ENCODE measurements around the gene TAF10. TPM values are rescaled to one million over a fixed set of nuclear protein-coding genes. Genes with fewer than 3 reads are reported as not detected.

TAF10 gene
- total RNA-seq, 1 experiment from 2014 or later, result 111 TPM

GRCh38 chr11:6604790-6605189 is 7.2 kb downstream of the TAF10 start:
- Histone ChIP-seq H3K36me3 (peaks cover 78% of the 10 kb centered on the region), H3K27me3 (no peaks in the 10 kb centered on the region), H3K9me3 (no peaks in the 10 kb centered on the region), H3K4me3 (peak overlapping the region; percentile 100)
- no peak for DNase-seq

GRCh38 chr11:6604081-6604626 is 7.9 kb downstream of the TAF10 start:
- Histone ChIP-seq H3K9me3 (no peaks in the 10 kb centered on the region), H3K4me3 (peak overlapping the region; percentile 100), H3K36me3 (peaks cover 78% of the 10 kb centered on the region), H3K27me3 (no peaks in the 10 kb centered on the region)
- DNase-seq, result peak; percentile 30

GRCh38 chr11:6603287-6604080 is 8.5 kb downstream of the TAF10 start, which contains the start of the genes ILK and RRP8:
TSS of gene ILK (plus strand) at chr11:6603774. CDS start at chr11:6604272, 498 bp downstream.
TSS of gene RRP8 (minus strand) at chr11:6603616. CDS start at chr11:6603502, 114 bp downstream.
- Histone ChIP-seq H3K36me3 (peaks cover 77% of the 10 kb centered on the region), H3K27me3 (no peaks in the 10 kb centered on the region), H3K4me3 (peak within 1 kb of the TSS; percentile 100), H3K9me3 (no peaks in the 10 kb centered on the region)
- DNase-seq, result peak; percentile 89

GRCh38 chr11:6602096-6602940 is 9.7 kb downstream of the TAF10 start:
- peak overlapping the region; percentile 100 for H3K4me3 ChIP-seq
- peaks cover 72% of the 10 kb centered on the region for H3K36me3 ChIP-seq
- H3K27me3 ChIP-seq, result no peaks in the 10 kb centered on the region
- no peak for DNase-seq
- H3K9me3 ChIP-seq, result no peaks in the 10 kb centered on the region

GRCh38 chr11:6601041-6601461 is 11.0 kb downstream of the TAF10 start:
- H3K4me3 ChIP-seq, result no peak overlapping the region
- H3K27me3 ChIP-seq, result no peaks in the 10 kb centered on the region
- DNase-seq, result no peak
- no peaks in the 10 kb centered on the region for H3K9me3 ChIP-seq
- peaks cover 69% of the 10 kb centered on the region for H3K36me3 ChIP-seq

GRCh38 chr11:6599881-6600390 is 12.1 kb downstream of the TAF10 start:
- peaks cover 71% of the 10 kb centered on the region for H3K36me3 ChIP-seq
- no peak for DNase-seq

GRCh38 chr11:6599449-6599848 is 12.6 kb downstream of the TAF10 start:
- Histone ChIP-seq H3K27me3 (no peaks in the 10 kb centered on the region), H3K36me3 (peaks cover 70% of the 10 kb centered on the region), H3K9me3 (no peaks in the 10 kb centered on the region), H3K4me3 (no peak overlapping the region)
- DNase-seq, result no peak

More at GRCh38 chr11:6599881-6600390, 12.1 kb downstream of the TAF10 start:
- H3K4me3 ChIP-seq, result no peak overlapping the region
- H3K27me3 ChIP-seq, result no peaks in the 10 kb centered on the region
- H3K9me3 ChIP-seq, result no peaks in the 10 kb centered on the region

- Histone ChIP-seq H3K4me3 (no peak overlapping the region), H3K36me3 (peaks cover 77% of the 10 kb centered on the region), H3K27me3 (no peaks in the 10 kb centered on the region), H3K9me3 (no peaks in the 10 kb centered on the region)
- DNase-seq, result no peak
Observed at GRCh38 chr11:6598555-6598954, 13.5 kb downstream of the TAF10 start.

GRCh38 chr11:6596239-6596877 is 15.7 kb downstream of the TAF10 start:
- DNase-seq, result no peak
- Histone ChIP-seq H3K4me3 (no peak overlapping the region), H3K27me3 (no peaks in the 10 kb centered on the region), H3K9me3 (no peaks in the 10 kb centered on the region), H3K36me3 (peaks cover 71% of the 10 kb centered on the region)

- no peaks in the 10 kb centered on the region for H3K9me3 ChIP-seq
- peaks cover 52% of the 10 kb centered on the region for H3K36me3 ChIP-seq
- no peaks in the 10 kb centered on the region for H3K27me3 ChIP-seq
- no peak overlapping the region for H3K4me3 ChIP-seq
- DNase-seq, result no peak
Observed at GRCh38 chr11:6594142-6594768, 17.8 kb downstream of the TAF10 start.

GRCh38 chr11:6588018-6588417 is 24.0 kb downstream of the TAF10 start:
- Histone ChIP-seq H3K36me3 (peaks cover 10% of the 10 kb centered on the region), H3K4me3 (no peak overlapping the region), H3K9me3 (peaks cover 14% of the 10 kb centered on the region), H3K27me3 (no peaks in the 10 kb centered on the region)
- DNase-seq, result no peak

- no peak for DNase-seq
- Histone ChIP-seq H3K27me3 (no peaks in the 10 kb centered on the region), H3K4me3 (no peak overlapping the region), H3K9me3 (peaks cover 17% of the 10 kb centered on the region), H3K36me3 (peaks cover 14% of the 10 kb centered on the region)
Observed at GRCh38 chr11:6587360-6587953, 24.6 kb downstream of the TAF10 start.

GRCh38 chr11:6586434-6587359 is 25.3 kb downstream of the TAF10 start:
- peaks cover 15% of the 10 kb centered on the region for H3K36me3 ChIP-seq
- H3K27me3 ChIP-seq, result no peaks in the 10 kb centered on the region
- DNase-seq, result no peak
- no peak overlapping the region for H3K4me3 ChIP-seq
- peaks cover 22% of the 10 kb centered on the region for H3K9me3 ChIP-seq

GRCh38 chr11:6584528-6584927 is 27.5 kb downstream of the TAF10 start:
- peaks cover 22% of the 10 kb centered on the region for H3K9me3 ChIP-seq
- H3K36me3 ChIP-seq, result peaks cover 13% of the 10 kb centered on the region
- DNase-seq, result no peak
- no peaks in the 10 kb centered on the region for H3K27me3 ChIP-seq
- H3K4me3 ChIP-seq, result no peak overlapping the region

GRCh38 chr11:6583584-6583983 is 28.4 kb downstream of the TAF10 start:
- no peak overlapping the region for H3K4me3 ChIP-seq
- H3K27me3 ChIP-seq, result no peaks in the 10 kb centered on the region
- DNase-seq, result no peak
- peaks cover 13% of the 10 kb centered on the region for H3K36me3 ChIP-seq
- H3K9me3 ChIP-seq, result peaks cover 22% of the 10 kb centered on the region

All from MG63 (cell line).